ENCODE results near the gene RUFY1.
A peak's percentile ranks its signal among the peaks of the same experiment; 100 is the strongest.
"Not testable (repeated sequence)": the region's sequence is repeated elsewhere in the genome, so short reads cannot be mapped to it uniquely, and the experiment has no call there.

The RUFY1 gene

GRCh38 chr5:179518369-179518768, 32.0 kb upstream of the RUFY1 start:
- not testable (repeated sequence) for H3K27ac ChIP-seq (ENCODE audit: low read length, poor library complexity, severe bottlenecking); H3K4me1 ChIP-seq (ENCODE audit: control insufficient read depth, insufficient read depth, low read depth, low read length); H2BK12ac ChIP-seq (ENCODE audit: low read length in 2 of 2); H2AFZ ChIP-seq (ENCODE audit: low read depth, low read length); H3K4me3 ChIP-seq (ENCODE audit: insufficient read depth in 1 of 2, low read depth in 1 of 2, low read length in 2 of 2); H2BK120ac ChIP-seq (ENCODE audit: low read depth, low read length); DNase-seq; H2BK15ac ChIP-seq (ENCODE audit: low read depth, poor library complexity, severe bottlenecking); H3K4me2 ChIP-seq (ENCODE audit: low read length, poor library complexity, severe bottlenecking); H4K91ac ChIP-seq (ENCODE audit: low read length); H4K8ac ChIP-seq (ENCODE audit: low read length); H3K9ac ChIP-seq (ENCODE audit: low read length); H2AK5ac ChIP-seq (ENCODE audit: low read length, severe bottlenecking); H3K79me1 ChIP-seq (replicated peaks; ENCODE audit: low read length, poor library complexity, severe bottlenecking); H3K9me3 ChIP-seq (ENCODE audit: control insufficient read depth, low read length); H3K23ac ChIP-seq (ENCODE audit: low read length in 2 of 2); H3K14ac ChIP-seq (ENCODE audit: low read length in 2 of 2); H3K18ac ChIP-seq (ENCODE audit: low read depth in 1 of 2, low read length in 2 of 2); H2BK5ac ChIP-seq (ENCODE audit: low read depth, low read length, poor library complexity, severe bottlenecking); H3K4ac ChIP-seq (ENCODE audit: low read depth in 1 of 2, low read length in 2 of 2); H3K36me3 ChIP-seq (ENCODE audit: control insufficient read depth in 1 of 2, insufficient read depth in 2 of 2, low read depth in 1 of 2, low read length in 2 of 2)
- peaks cover 0 to 11% of the 10 kb centered on the region in 2 experiments for H3K27me3 ChIP-seq (ENCODE audit: control insufficient read depth in 1 of 2, insufficient read depth in 1 of 2, low read length in 2 of 2)
- WGBS: 100% methylated on average over 2 of the region's 17 CpGs

GRCh38 chr5:179519416-179520070, 30.8 kb upstream of the RUFY1 start:
- H3K4me3 ChIP-seq (ENCODE audit: insufficient read depth in 1 of 2, low read depth in 1 of 2, low read length in 2 of 2); H3K14ac ChIP-seq (ENCODE audit: low read length in 2 of 2); H3K9me3 ChIP-seq (ENCODE audit: control insufficient read depth, low read length); H3K18ac ChIP-seq (ENCODE audit: low read depth in 1 of 2, low read length in 2 of 2); H2BK120ac ChIP-seq (ENCODE audit: low read depth, low read length); H2BK12ac ChIP-seq (ENCODE audit: low read length in 2 of 2); H3K79me1 ChIP-seq (replicated peaks; ENCODE audit: low read length, poor library complexity, severe bottlenecking); H3K4ac ChIP-seq (ENCODE audit: low read depth in 1 of 2, low read length in 2 of 2); H3K9ac ChIP-seq (ENCODE audit: low read length); H3K4me1 ChIP-seq (ENCODE audit: control insufficient read depth, insufficient read depth, low read depth, low read length); H2BK15ac ChIP-seq (ENCODE audit: low read depth, poor library complexity, severe bottlenecking); H3K4me2 ChIP-seq (ENCODE audit: low read length, poor library complexity, severe bottlenecking); H3K27ac ChIP-seq (ENCODE audit: low read length, poor library complexity, severe bottlenecking); H3K23ac ChIP-seq (ENCODE audit: low read length in 2 of 2); H2AK5ac ChIP-seq (ENCODE audit: low read length, severe bottlenecking); H2AFZ ChIP-seq (ENCODE audit: low read depth, low read length); H4K8ac ChIP-seq (ENCODE audit: low read length); DNase-seq; H3K36me3 ChIP-seq (ENCODE audit: control insufficient read depth in 1 of 2, insufficient read depth in 2 of 2, low read depth in 1 of 2, low read length in 2 of 2); H2BK5ac ChIP-seq (ENCODE audit: low read depth, low read length, poor library complexity, severe bottlenecking): not testable (repeated sequence)
- H4K91ac ChIP-seq (ENCODE audit: low read length): peak overlapping the region; percentile 50
- H3K27me3 ChIP-seq (ENCODE audit: control insufficient read depth in 1 of 2, insufficient read depth in 1 of 2, low read length in 2 of 2): peaks cover 0 to 12% of the 10 kb centered on the region in 2 experiments
- 91% methylated on average over 13 of the region's 15 CpGs for WGBS

GRCh38 chr5:179522107-179522506, 28.2 kb upstream of the RUFY1 start:
- H2BK5ac ChIP-seq (ENCODE audit: low read depth, low read length, poor library complexity, severe bottlenecking); DNase-seq; H3K9ac ChIP-seq (ENCODE audit: low read length); H2BK15ac ChIP-seq (ENCODE audit: low read depth, poor library complexity, severe bottlenecking); H3K4me1 ChIP-seq (ENCODE audit: control insufficient read depth, insufficient read depth, low read depth, low read length); H3K27me3 ChIP-seq (ENCODE audit: control insufficient read depth in 1 of 2, insufficient read depth in 1 of 2, low read length in 2 of 2); H2AK5ac ChIP-seq (ENCODE audit: low read length, severe bottlenecking); H2BK120ac ChIP-seq (ENCODE audit: low read depth, low read length); H3K27ac ChIP-seq (ENCODE audit: low read length, poor library complexity, severe bottlenecking); H3K18ac ChIP-seq (ENCODE audit: low read depth in 1 of 2, low read length in 2 of 2); H2BK12ac ChIP-seq (ENCODE audit: low read length in 2 of 2); H3K14ac ChIP-seq (ENCODE audit: low read length in 2 of 2); H3K36me3 ChIP-seq (ENCODE audit: control insufficient read depth in 1 of 2, insufficient read depth in 2 of 2, low read depth in 1 of 2, low read length in 2 of 2); H3K23ac ChIP-seq (ENCODE audit: low read length in 2 of 2); H3K4ac ChIP-seq (ENCODE audit: low read depth in 1 of 2, low read length in 2 of 2); H3K9me3 ChIP-seq (ENCODE audit: control insufficient read depth, low read length); H4K8ac ChIP-seq (ENCODE audit: low read length); H4K91ac ChIP-seq (ENCODE audit: low read length); H3K79me1 ChIP-seq (replicated peaks; ENCODE audit: low read length, poor library complexity, severe bottlenecking); H3K4me3 ChIP-seq (ENCODE audit: insufficient read depth in 1 of 2, low read depth in 1 of 2, low read length in 2 of 2); H3K4me2 ChIP-seq (ENCODE audit: low read length, poor library complexity, severe bottlenecking); H2AFZ ChIP-seq (ENCODE audit: low read depth, low read length): not testable (repeated sequence)
- 66% methylated on average over 3 of the region's 5 CpGs for WGBS

- Histone ChIP-seq H3K36me3 (ENCODE audit: control insufficient read depth in 1 of 2, insufficient read depth in 2 of 2, low read depth in 1 of 2, low read length in 2 of 2) (no peaks in the 10 kb centered on the region), H3K9ac (ENCODE audit: low read length) (no peak overlapping the region), H3K27ac (ENCODE audit: low read length, poor library complexity, severe bottlenecking) (no peak overlapping the region), H4K91ac (ENCODE audit: low read length) (no peak overlapping the region), H2BK15ac (ENCODE audit: low read depth, poor library complexity, severe bottlenecking) (no peak overlapping the region), H3K4ac (ENCODE audit: low read depth in 1 of 2, low read length in 2 of 2) (no peak overlapping the region), H3K79me1 (replicated peaks; ENCODE audit: low read length, poor library complexity, severe bottlenecking) (no peaks in the 10 kb centered on the region), H3K9me3 (ENCODE audit: control insufficient read depth, low read length) (no peaks in the 10 kb centered on the region), H3K18ac (ENCODE audit: low read depth in 1 of 2, low read length in 2 of 2) (no peak overlapping the region), H2AFZ (ENCODE audit: low read depth, low read length) (no peak overlapping the region), H3K14ac (ENCODE audit: low read length in 2 of 2) (no peak overlapping the region), H3K4me3 (ENCODE audit: insufficient read depth in 1 of 2, low read depth in 1 of 2, low read length in 2 of 2) (no peak overlapping the region), H2BK5ac (ENCODE audit: low read depth, low read length, poor library complexity, severe bottlenecking) (no peak overlapping the region), H3K23ac (ENCODE audit: low read length in 2 of 2) (no peak overlapping the region), H2BK12ac (ENCODE audit: low read length in 2 of 2) (no peak overlapping the region), H3K27me3 (ENCODE audit: control insufficient read depth in 1 of 2, insufficient read depth in 1 of 2, low read length in 2 of 2) (peaks cover 3 to 7% of the 10 kb centered on the region in 2 experiments), H3K4me2 (ENCODE audit: low read length, poor library complexity, severe bottlenecking) (no peak overlapping the region), H2AK5ac (ENCODE audit: low read length, severe bottlenecking) (no peak overlapping the region), H3K4me1 (ENCODE audit: control insufficient read depth, insufficient read depth, low read depth, low read length) (peaks cover 5% of the 10 kb centered on the region), H2BK120ac (ENCODE audit: low read depth, low read length) (no peak overlapping the region), H4K8ac (ENCODE audit: low read length) (no peak overlapping the region)
- peak; percentile 2 for DNase-seq
- 73% methylated on average over 1 of the region's 1 CpG for WGBS
These were observed 23.4 kb upstream of the RUFY1 start for GRCh38 chr5:179526978-179527377.
